Amniotic epithelial cell (primary cell): ENCODE data around the gene DMD.

ENCODE experiments used
- DNase-seq: peaks from one replicate; pipeline ENCODE4 v3.0.0-alpha.2; 2010; ENCODE audit warnings: low read depth

Gene DMD

DNA sequence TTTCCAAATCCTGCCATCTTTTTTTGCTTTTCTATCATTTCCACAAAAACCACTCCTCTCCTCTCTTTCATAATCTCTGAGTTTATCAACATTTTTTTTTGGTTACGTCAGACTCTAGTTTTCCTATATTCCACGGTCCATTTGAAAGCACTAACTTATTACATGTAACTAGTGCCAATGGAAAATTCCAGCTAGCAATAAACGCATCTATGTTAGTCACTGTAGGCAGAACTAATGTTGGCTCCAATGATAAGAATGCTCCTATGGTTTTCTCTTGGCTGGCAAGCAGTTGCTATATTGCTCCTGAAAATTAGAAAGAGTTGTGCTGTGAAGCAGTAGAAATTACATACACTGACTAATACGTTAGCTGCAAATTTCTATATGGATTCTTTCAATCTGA, 1504.9 kb downstream of the DMD start:
- DNase-seq, result peak; percentile 55

DNA sequence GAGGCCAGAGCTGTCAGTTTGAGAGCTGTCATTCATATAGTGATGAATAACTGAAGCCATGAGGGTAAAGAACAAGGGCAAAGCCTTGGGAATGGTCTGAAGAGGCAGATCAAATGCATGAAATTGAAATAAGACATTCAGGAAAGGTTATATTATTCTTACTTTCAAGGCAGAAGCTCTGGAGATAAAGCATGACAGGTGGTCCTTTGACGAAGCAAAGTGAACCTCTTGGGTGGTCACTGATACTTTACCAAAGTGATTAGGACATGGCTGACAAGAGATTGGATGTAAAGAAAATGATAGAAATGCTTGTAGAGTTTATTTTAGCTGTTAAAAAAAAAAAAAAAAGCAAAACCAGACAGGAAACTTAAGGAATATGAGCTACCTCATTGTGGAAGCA, 1505.5 kb downstream of the DMD start:
- DNase-seq, result no peak

DNA sequence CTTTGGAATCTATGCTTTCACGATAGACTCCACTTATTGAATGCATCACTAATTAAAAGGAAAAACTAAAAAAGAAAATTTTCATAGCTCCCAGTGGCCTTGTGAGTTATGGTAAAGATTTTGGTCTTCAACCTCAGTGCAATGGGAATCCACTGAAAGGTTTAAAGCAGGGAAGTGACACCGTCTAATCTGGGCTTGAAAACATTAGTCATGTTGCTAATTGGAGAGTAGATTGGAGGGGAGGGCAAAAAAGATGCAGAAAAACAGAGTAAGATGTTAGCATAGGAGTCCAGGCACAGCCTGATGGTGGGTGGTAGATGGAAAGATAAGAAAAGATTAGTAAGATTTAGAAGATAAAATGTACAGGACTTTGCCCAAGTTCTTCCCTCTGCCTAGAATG, 1506.4 kb downstream of the DMD start:
- DNase-seq, result no peak

DNA sequence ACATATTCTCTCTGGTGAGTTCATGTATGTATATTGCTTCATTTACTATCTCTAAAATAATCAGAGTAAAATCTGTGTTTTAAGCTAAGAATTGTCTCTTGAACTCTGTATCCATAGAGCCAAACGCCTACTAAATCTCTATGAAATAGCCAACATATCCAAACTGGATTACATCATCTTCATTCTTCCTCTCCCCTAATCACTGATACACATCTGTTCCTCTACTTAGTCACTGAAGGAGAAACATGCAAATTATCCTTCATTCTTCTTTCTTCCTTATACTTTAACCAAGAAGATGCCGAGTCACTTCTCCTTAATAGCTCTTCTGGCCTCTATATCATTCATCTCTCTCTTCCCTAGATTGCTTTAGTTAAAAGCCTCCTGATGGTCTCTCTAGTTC, 1509.1 kb downstream of the DMD start:
- peak; percentile 10 for DNase-seq

DNA sequence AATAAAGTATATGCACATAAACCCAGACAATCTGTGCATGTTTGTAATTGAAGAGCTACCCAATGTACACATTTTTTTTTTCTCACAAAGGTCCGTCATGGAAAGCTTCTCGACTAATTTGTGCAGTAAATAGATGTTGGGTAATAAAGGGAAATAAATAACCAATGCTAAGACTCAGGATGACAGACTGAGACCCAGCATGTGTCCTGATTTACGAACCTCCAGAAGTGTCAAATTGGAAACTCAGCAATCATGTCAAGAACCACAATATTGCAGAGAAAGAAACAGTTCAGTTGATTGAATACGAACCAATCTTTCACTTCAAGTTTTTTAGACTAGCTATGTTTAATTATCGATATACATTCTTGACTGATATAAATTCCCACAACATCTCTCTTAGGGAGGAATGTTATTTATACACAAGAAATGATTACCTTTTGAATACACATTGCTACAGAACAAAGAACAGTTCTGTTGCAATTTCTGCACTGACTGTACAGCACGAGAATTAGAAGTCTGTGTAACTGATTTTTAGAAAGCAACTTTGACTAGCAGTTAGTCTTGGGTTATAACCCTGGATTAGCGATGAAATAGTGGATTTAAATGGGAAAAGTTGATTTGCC, 1513.9 kb downstream of the DMD start:
- no peak for DNase-seq

DNA sequence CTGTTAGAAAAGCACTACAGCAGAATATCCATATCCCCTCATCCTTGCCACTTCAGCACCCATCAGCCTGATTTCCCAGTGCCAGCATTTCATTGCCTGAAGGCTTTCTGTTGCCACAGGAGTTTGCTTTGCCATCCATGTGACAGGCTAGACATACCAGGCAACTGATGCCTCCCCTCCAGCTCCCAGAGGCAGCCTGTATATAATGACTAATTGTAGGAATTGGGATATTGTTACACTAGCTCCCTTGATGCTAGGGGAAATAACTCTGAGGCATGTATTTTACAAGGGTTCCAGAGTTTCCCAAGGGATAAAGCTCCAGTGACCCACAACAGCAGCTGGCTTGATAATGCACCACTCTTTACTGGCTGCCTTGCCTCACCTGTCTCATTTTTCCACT, 1531.5 kb downstream of the DMD start:
- no peak for DNase-seq

DNA sequence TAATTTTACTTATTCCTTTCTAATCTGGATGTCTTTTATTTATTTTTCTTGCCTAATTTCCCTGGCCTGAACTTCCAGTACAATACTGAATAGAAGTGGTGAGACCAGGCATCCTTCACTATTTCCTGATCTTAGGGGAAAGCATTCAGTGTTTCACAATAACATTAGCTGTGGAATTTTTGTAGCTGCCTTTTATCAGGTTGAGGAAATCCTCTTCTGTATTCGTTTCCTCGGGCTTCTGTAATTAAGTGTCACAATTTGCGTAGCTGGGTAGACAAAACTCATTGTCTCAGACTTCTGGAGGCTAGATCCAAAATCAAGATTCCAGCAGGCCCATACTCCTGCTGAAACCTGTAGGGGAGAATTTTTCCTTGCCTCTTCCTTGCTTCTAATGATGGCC, 1541.1 kb downstream of the DMD start:
- peak; percentile 65 for DNase-seq

DNA sequence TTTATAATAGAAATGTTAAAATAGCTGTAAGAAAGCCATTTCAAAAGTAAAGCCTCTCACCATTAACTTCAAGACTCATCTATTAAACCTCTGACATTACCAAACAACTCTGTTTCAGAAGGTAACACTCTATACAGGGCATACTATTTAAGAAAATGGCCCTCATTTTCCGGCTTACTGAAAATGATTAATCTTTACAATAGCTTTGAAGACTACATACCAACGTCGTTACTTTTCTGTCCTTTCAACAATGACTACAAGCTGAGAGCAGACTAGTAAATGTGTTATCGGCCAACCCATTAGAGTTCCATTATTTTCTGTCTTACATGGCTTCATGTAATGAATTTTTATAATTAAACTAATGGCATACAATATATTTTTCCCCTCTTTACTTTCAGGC, 1545.9 kb downstream of the DMD start:
- DNase-seq, result no peak

DNA sequence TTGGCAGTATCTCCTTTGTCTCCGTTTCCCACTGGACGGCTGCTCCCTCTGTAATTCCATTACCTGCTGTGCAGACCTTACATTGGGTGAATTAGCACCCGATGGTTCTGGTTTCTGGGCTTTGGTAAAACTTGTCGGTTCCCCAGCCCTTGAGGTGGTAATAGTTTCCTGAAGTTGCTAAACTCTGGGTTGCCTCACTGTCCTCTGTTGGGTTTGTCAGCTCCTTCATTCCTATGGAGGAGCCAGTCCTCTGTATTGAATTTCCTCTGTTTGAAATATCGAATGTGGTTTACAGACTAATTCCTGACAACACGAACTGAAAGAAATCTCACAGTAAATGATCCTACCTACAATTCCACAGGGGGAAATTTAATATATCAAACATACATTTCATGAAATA, 1548.2 kb downstream of the DMD start:
- no peak for DNase-seq

DNA sequence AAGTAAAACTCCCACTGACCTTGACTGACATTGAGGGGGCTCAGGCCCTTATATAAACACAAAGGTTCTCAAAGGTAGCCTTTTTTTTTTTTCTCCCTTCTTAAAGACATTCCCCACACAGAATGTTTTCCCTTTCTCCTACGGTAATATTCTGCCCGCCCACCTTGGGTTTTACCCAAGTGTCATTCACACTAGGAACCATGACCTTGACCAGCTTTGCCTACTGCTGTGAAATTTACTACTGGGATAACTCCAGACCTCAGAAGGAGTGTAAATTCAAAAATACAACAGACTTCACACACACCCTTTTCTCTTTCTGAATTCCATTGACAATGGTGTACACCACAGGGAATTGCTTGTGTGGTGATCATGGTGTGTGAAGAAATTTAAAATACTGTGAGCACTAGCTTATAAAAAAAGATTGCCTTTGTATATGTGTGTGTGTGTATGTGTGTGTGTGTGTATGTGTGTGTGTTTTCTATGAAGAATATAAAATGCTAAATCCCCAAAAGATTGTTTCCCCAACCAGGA, 1550.0 kb downstream of the DMD start:
- DNase-seq, result no peak

DNA sequence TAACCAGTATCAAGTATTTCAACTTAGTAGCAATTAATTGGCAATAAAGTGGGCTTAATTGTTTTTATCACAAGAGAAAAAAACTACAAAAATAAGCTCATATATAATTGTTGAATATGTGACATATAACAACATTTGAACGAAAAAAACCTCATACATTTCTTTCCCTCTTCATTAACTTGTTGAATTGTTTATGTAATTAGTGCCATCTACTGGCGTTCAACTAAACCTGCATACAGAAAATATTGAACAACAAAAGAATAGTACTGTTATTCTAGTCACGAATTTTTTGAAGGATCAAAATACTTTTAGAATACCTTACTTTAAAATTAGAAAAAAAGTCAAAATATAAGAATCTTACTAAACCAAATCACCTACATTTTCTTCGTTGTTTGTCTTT, 1553.0 kb downstream of the DMD start:
- peak; percentile 40 for DNase-seq

DNA sequence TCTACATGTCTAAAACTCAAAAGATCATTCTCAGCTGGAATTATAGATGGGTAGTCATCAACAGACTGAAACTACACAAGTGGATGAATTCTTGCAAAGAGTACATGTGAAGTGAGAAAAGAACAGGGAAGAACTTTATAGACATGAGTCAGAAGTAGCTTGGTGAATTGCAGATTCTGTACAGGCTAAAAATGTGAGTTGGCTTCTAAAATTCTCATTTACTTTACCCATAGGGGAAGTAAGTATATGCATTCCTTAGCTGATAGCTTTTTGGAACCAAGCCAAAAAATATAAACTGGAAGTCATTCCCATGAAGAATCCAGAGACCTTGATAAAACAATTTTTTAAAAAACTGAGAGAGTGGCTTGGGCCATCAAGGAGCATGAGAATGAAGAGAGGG, 1555.3 kb downstream of the DMD start:
- DNase-seq, result peak; percentile 43

DNA sequence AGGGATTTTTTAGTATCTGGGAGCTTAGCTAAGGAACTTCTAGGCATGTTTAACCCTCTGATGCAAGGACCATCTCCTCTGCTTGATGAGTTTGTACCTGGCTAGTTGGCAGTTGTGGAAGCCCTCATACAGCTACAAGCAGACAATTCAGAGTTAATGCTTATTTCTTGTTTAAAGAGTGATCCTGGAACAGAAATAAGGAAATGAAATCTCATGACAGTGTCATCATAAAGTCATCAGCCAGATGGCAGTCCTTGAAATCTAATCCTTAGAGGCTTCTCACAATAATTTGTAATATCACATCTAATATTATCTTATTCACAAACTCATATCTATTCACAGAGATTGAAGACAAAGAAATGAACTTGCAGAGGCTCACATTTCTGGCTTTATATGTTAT, 1557.9 kb downstream of the DMD start:
- no peak for DNase-seq

DNA sequence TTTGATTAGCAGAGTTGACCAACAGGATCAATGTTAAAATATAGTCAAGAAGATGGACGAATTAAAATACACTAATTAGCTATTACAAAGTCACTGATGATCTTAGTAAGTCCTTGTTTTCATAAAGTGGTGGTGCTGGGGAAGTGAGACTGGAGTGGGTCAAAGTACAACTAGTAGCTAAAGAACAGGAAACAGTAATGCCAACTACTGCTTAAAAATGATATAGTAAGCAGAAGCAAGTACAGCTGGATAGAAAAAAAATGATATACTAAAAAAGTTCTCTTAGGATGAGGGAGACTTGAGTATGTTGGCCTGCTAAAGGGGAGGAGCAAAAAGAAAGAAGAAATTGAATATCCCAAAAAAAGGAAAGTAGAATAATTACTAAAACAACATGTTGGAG, 1558.7 kb downstream of the DMD start:
- DNase-seq, result no peak

DNA sequence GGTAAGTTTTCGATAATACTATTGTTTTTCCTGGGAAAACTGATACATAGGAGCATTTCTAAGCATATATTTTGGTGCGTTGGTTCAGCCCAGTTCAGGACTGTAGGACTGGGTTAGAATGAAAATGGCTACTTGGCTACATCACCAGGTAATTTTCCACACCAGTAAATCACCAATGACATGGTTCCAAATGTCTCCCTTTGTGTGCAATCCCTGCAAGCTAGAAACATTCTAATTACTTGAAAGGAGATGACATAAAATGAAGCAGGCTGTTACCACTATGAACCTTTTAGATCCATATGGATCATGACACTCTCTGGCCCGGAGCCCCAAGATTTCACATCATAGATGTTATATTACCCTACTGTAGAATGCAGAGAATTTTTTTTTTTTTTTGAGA, 1562.1 kb downstream of the DMD start:
- no peak for DNase-seq

DNA sequence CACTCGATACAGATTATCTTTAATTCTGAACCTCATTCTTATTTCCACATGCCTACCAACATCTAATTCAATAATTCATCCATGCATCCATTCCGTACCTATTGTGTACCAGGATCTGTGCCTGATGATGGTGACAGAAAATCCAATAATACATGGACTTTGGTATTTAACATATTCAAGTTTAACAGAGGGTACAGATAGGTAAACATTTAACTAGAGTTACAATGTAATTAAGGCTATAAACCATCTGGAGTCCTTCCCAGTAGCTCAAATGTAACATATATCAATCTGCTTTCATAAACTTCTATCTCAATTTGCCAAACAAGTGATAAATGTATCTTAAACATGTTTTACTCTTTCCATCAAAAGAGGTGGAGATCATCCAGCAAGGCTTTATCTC, 1578.0 kb downstream of the DMD start:
- no peak for DNase-seq

DNA sequence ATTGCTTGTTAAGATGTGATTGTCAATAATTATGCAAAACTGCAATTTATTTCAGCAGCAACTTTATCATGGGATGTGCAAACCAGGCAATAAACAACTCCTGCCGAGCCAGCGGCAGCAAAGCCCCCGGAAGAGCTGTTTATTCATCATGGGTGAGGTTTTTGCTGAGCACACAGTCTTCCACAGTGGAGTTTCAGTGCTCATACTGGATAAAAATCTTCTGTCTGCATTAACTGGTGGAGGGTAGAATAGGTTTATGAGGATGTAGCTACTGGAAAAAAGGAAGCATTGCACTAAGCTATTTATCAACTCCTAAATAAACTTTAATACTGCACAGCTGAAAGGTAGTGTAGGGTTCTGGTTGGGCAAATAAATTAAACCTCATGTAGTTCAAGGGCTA, 1582.2 kb downstream of the DMD start:
- no peak for DNase-seq

DNA sequence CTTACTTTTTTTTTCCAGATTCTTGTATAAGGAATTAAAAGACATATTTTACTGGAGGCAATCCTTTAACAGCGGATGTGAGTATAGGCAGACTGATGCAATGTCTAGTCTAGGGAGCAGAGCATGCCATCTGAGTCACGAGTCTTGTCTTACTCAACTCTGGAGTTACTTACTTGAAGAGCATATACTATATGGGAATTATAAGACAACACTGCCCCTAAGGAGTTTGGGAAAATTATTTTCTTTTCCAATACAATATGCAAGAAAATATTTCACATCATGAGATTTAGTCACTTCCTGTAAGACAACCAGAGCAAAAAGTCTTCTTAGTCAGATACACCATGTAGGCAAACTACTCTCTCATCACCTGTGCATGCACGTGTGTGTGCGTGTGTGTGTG, 1602.2 kb downstream of the DMD start:
- DNase-seq, result peak; percentile 91

DNA sequence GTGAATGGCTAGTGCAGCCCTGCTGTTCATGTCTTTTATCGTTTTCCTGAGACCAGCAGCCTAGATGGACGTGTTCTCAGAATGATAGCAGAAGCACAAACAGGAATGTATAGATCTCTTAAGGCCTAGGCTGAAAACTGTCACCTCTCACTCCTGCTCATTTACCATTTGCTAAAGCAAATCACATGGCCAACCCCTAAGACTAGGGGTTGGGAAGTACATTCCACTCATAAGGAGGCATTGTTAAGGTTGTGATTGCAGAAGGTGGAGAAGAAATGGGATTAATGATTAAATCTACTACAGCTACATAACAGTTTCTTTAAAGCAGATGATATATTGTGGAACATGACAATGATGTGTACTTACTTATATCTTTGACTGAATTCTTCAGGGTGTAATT, 1602.7 kb downstream of the DMD start:
- DNase-seq, result no peak

DNA sequence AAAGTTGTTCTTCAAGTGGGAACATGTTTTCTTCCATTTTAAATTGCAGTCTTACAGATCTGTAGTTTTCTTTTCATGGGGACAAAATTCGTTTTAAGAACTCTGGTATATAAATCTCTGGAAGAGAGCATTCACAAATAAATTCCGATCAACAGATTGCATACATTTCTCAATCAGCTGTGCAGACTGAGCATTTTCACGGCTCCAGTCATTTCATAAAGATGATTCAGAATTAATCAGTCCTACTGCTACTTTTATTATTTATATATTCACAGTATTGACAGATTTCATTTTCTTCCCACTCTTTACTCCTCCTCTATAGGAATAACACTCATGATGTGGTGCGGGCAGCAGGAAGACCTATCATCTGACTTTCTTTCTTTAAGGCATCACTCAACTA, 1604.6 kb downstream of the DMD start:
- DNase-seq, result no peak

DNA sequence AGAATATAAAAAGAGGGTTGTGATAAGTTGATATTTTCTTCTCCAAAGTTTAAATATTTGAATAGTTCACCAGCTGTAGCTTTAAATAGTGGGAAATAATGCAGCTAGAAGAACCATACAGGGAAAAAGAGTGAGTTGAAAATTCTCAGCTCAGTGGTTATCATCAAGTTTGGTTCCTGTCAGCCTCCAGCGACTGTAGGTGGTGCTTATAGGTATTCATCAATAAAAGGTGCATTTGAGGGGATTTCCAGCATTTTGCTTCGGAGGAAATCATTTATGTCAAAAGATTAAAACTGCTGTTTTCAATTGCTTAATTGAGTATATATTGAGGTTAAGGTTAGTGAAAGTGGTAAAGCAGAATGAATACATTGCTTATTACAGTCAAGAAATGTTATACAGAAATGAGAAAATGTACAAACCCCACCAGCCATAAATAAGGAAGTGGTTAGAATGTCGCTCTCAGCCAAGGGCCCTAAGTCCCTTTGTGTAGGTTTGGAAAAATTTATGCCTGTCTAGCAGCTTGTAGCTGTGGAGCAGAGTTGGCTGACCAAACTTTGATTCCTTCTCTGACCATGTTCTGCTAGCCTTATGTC, 1606.6 kb downstream of the DMD start:
- DNase-seq, result no peak

DNA sequence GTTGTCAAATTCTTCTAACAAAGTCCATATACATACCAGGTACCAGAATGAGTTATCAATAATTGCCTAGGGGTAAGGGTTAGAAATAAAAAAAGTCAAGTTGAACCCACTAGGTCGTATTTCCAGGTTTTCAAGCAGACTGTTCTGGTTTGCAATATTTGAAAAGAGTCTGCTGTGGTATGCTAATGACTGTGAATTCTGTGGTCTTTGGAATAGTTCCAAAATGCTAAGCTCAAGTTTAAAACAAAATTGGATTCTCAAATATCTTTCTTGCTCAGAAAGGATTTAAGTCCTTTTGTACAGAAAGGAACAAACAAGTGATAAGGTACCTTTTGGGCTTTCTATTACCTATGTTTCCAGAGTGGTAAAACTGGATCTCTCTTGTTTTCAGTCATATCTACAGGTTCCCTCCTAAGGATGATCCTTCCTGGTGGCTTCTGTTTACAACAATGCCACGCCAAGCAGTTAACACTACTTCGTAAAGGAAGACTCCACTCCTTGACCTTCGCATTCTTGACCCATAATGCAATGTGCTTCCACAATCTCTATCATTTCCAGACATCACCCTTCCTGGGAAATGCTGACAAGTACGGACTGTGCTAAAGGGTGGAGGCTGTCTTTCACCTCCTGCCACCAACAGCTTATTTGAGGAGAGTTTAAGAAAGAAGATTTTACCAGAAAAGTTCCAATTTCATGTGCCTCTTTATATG, 1607.8 kb downstream of the DMD start:
- peak; percentile 50 for DNase-seq

DNA sequence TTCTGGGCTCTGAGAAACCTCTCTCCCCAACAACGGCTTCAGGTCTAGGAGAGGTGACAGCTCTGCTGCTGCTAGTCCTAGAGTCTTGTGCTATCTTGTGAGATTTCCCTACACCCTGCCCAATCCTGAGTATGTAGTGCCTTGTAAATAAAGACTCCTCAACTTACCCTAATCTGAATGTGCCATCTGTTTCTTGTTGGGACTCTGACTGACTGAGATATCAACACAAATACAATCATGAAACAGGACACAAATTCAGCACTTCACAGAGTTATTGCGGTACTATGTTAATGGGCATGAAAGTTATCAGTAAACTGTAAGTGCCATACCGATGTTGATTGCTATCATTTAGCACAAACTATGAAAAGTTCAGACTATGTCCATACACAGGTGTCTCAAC, 1610.5 kb downstream of the DMD start:
- DNase-seq, result no peak

DNA sequence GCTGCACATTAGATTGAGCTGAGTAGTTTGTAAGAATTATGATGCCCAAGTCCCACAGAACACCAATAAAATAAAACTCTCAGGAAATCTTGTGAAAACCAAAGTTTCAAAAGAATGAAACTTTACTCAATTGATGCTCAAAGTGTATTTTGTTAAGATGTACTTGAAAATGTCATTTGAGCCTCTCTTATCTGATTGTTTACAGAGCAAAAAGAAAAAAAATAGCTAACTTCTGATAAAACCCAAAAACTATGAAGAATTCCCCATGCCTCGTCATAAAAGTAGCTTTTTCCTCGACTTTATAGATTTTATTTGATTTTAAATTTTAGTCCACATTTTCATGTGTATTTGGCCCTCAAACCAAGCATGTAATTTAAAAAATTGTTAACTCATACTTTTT, 1618.0 kb downstream of the DMD start:
- DNase-seq, result peak; percentile 2
